Natural killer cell treated with Interleukin-12 subunit alpha and Interleukin-12 subunit beta and Interleukin-15 and Interleukin-18, amount 100 ng/mL, for 72 hours (primary cell): ENCODE data around the gene RXRA. TPM values are rescaled to one million over a fixed set of nuclear protein-coding genes. Genes with fewer than 3 reads are reported as not detected.

Source experiments
- ATAC-seq, 2 donors: fragments of 150-1000 bp; cut with Tn5 transposase in 1 of 2; sonication (Bioruptor Pico), chemical (Tn5 transposase) in 1 of 2; 2 replicates each; pipeline ENCODE4 v1.10.0; 2021
- DNase-seq: peaks from one replicate; pipeline ENCODE4 v3.0.0; 2022; ENCODE audit warnings: low spot score
- H3K27ac Mint-ChIP-seq, 2 donors: 1 replicate in 1 of 2; 2 replicates in 1 of 2; pipeline ENCODE4 v1.8.0; 2022; ENCODE audit warnings: mixed read lengths in 2 of 2, mild to moderate bottlenecking in 1 of 2, moderate library complexity in 1 of 2
- H3K27me3 Mint-ChIP-seq, 2 donors: 1 replicate in 1 of 2; 2 replicates in 1 of 2; pipeline ENCODE4 v1.8.0; 2022; ENCODE audit warnings: mixed read lengths in 2 of 2
- H3K36me3 Mint-ChIP-seq: one replicate; pipeline ENCODE4 v1.8.0; 2022; ENCODE audit warnings: mixed read lengths
- H3K4me1 Mint-ChIP-seq, 2 donors: 1 replicate in 1 of 2; 2 replicates in 1 of 2; pipeline ENCODE4 v1.8.0; 2022; ENCODE audit warnings: low read depth in 2 of 2, mixed read lengths in 2 of 2, mild to moderate bottlenecking in 1 of 2
- H3K4me3 Mint-ChIP-seq: one replicate; pipeline ENCODE4 v1.8.0; 2022; ENCODE audit warnings: mixed read lengths
- H3K9me3 Mint-ChIP-seq: 2 replicates; pipeline ENCODE4 v1.8.0; 2022; ENCODE audit warnings: mixed read lengths
- total RNA-seq, 2 donors: library from RNA; stranded (reverse); gene quantifications; one replicate each; pipeline ENCODE4 v1.2.3, GENCODE V29; 2022

RXRA gene
- total RNA-seq, 2 donors from 2014 or later, result 3.8 to 4.9 TPM

GRCh38 chr9:134367061-134367460 lies 40.8 kb downstream of the RXRA start:
- H3K36me3 Mint-ChIP-seq, result no peaks in the 10 kb centered on the region
- H3K4me3 Mint-ChIP-seq, result no peak overlapping the region
- DNase-seq (no peak), ATAC-seq (no peak)
- H3K9me3 Mint-ChIP-seq, result no peaks in the 10 kb centered on the region
- H3K4me1 Mint-ChIP-seq, result peaks cover 7 to 11% of the 10 kb centered on the region in 2 donors
- no peak overlapping the region for H3K27ac Mint-ChIP-seq
- no peaks in the 10 kb centered on the region for H3K27me3 Mint-ChIP-seq

- no peak for ATAC-seq
- no peak overlapping the region for H3K27ac Mint-ChIP-seq
- H3K36me3 Mint-ChIP-seq, result no peaks in the 10 kb centered on the region
Observed at GRCh38 chr9:134367791-134368490, 41.7 kb downstream of the RXRA start.

DNA sequence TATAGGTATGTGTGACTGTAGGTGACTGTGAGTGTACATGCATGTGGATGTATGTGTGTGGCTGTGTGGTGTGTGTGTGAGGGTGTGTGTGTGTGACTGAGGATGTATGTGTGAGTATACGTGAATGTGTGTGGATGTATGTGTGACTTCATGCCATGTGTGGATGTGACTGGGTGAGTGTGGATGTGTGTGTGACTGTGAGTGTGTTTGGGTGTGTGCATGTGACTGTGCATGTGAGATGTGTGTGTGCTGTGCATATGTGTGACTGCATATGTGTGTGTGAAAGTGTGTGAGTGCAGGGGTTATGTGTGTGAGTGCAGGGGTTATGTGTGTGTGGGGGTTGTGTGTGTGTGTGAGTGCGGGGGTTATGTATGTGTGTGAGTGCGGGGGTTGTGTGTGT lies 42.3 kb downstream of the RXRA start:
- Mint-ChIP-seq H3K27ac (no peak overlapping the region), H3K4me1 (peaks cover 7 to 14% of the 10 kb centered on the region in 2 donors), H3K4me3 (no peak overlapping the region), H3K27me3 (no peaks in the 10 kb centered on the region), H3K36me3 (no peaks in the 10 kb centered on the region), H3K9me3 (no peaks in the 10 kb centered on the region)
- no peak for DNase-seq
- ATAC-seq, result no peak

More at GRCh38 chr9:134367791-134368490, 41.7 kb downstream of the RXRA start:
- Mint-ChIP-seq H3K9me3 (no peaks in the 10 kb centered on the region), H3K27me3 (no peaks in the 10 kb centered on the region), H3K4me3 (no peak overlapping the region), H3K4me1 (peaks cover 7 to 14% of the 10 kb centered on the region in 2 donors)
- DNase-seq, result no peak

DNA sequence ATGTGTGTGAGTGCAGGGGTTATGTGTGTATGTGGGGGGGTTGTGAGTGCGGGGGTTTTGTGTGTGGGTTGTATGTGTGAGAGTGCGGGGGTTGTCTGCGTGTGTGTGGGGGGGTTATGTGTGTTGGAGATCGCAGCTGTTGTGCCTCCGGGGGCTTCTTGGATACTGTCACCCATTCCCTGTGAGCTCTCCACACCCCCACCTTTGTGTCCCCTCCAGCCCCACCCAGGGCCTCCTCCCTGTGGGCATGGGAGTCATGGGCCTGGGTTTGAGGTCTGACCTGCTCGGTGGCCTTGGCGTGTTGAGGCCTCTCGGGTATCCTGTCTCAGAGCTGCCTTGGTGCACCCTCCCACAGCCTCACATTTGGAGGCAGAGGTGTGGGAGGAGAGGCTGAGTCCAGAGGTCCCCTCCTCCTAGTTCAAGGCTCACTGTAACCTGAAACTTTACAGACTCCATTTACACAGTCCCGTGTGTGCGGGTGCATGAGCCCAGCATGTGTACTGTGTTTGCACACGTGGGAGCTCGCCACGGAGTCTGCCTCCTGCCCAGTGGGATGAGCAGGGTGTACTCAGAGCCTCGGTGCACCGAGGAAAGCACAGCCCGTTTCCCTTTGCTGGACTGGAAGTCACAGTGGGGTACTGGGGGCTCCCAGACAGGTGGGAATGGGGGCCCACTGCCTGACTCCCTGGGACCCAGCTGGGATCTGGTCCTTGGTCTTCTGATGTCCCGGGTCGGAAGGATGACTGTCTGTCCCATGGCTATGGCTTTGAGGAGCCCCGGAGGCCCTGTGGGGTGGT lies 43.4 kb downstream of the RXRA start:
- Mint-ChIP-seq H3K9me3 (no peaks in the 10 kb centered on the region), H3K27ac (no peak overlapping the region), H3K36me3 (no peaks in the 10 kb centered on the region), H3K4me1 (peaks cover 7 to 14% of the 10 kb centered on the region in 2 donors), H3K27me3 (no peaks in the 10 kb centered on the region), H3K4me3 (no peak overlapping the region)
- DNase-seq (no peak), ATAC-seq (no peak)

- no peaks in the 10 kb centered on the region for H3K9me3 Mint-ChIP-seq
- DNase-seq (no peak), ATAC-seq (no peak)
- H3K27me3 Mint-ChIP-seq, result no peaks in the 10 kb centered on the region
- no peaks in the 10 kb centered on the region for H3K36me3 Mint-ChIP-seq
- H3K4me1 Mint-ChIP-seq, result peaks cover 7 to 19% of the 10 kb centered on the region in 2 donors
- no peak overlapping the region for H3K4me3 Mint-ChIP-seq
- H3K27ac Mint-ChIP-seq, result no peak overlapping the region
Observed at GRCh38 chr9:134370213-134370492, 43.9 kb downstream of the RXRA start.

GRCh38 chr9:134370638-134371037 lies 44.4 kb downstream of the RXRA start:
- DNase-seq, result no peak
- H3K36me3 Mint-ChIP-seq, result no peaks in the 10 kb centered on the region

DNA sequence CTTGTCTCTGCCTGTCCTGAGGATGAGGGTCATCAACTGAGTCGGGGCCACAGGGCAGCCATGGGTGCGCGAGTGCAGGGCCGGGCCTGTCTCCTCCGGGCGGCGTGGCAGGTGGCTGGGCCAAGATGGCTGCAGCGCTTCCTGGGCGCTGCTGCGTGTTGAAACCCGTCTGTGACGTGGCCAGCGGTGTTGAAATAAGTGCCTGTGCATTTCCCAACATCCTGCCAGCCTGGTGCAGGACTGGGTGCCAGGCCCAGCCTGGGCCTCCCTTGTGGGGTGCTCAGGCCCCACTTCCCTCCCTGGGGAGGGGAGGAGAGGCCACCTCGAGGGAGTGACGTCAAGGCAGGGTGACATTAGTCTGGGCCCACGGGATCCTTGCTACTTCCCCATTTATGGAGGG lies 45.5 kb downstream of the RXRA start:
- Mint-ChIP-seq H3K27me3 (peaks cover 0 to 3% of the 10 kb centered on the region in 2 donors), H3K27ac (peak overlapping the region in 1 of 2 donors; percentile 54), H3K4me1 (peaks cover 13 to 21% of the 10 kb centered on the region in 2 donors), H3K9me3 (no peaks in the 10 kb centered on the region), H3K36me3 (no peaks in the 10 kb centered on the region), H3K4me3 (no peak overlapping the region)
- ATAC-seq (peak in 1 of 2 donors; percentile 3), DNase-seq (no peak)

More at GRCh38 chr9:134370638-134371037, 44.4 kb downstream of the RXRA start:
- H3K27ac Mint-ChIP-seq, result no peak overlapping the region
- no peak for ATAC-seq
- no peaks in the 10 kb centered on the region for H3K27me3 Mint-ChIP-seq
- peaks cover 7 to 16% of the 10 kb centered on the region in 2 donors for H3K4me1 Mint-ChIP-seq
- no peak overlapping the region for H3K4me3 Mint-ChIP-seq
- H3K9me3 Mint-ChIP-seq, result no peaks in the 10 kb centered on the region

DNA sequence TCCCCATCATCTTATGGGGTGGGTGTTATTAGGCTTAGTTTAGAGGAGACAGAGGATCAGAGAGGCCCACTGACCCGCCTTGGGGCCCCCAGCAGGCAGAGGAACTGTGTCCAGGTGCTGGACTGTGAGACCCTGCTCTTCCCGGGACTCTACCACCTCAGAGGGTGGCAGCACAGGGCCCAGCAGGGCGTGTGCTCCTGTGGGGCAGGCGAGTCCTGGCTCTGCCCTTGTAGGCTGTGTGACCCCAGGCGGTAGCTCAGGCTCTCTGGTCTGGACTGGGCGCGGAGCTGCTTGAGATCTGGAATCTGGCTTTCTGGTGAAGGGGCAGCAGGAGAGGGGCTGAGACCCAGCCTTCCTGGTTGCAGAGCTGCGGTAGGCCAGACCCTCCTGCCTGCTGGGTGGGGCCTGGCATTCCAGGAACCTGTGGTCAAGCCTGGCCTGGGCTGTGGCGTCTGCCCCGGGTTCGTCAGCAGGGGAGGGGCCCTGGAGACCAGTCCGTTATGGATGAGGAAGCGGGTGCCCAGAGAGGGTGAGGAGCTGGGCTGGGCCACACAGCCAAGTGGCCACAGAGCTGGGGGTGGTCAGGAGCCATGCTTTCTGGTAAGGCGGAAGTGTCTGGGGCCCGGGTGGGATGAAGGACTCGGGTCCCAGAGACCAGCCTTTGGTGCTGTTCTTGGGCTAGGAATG lies 46.5 kb downstream of the RXRA start:
- H3K36me3 Mint-ChIP-seq, result no peaks in the 10 kb centered on the region
- no peaks in the 10 kb centered on the region for H3K9me3 Mint-ChIP-seq
- peaks cover 0 to 3% of the 10 kb centered on the region in 2 donors for H3K27me3 Mint-ChIP-seq
- H3K4me1 Mint-ChIP-seq, result peaks cover 13 to 21% of the 10 kb centered on the region in 2 donors
- ATAC-seq, result no peak
- no peak overlapping the region for H3K4me3 Mint-ChIP-seq
- DNase-seq, result no peak
- peak overlapping the region in 1 of 2 donors; percentile 54 for H3K27ac Mint-ChIP-seq

DNA sequence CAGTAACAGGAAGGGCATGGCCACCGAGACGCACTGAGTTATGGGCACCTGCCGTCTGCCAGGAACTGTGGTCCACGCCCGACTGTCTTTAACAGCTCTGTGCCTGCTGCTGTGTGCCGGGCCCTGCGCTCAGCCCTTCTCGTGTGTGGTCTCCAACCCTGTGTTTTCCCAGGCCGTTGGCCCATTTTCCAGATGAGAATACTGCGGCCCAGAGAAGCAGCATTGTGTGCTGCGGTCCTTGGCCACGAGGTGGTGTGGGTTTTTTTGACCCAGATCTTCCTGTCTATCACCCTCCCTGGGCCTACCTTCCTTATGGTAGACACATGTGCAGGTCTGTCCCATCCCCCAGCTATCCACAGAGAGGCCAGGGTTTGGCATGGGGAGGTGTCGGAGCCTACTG lies 47.0 kb downstream of the RXRA start:
- Mint-ChIP-seq H3K27ac (no peak overlapping the region), H3K9me3 (no peaks in the 10 kb centered on the region), H3K4me1 (peaks cover 12 to 22% of the 10 kb centered on the region in 2 donors), H3K4me3 (no peak overlapping the region), H3K36me3 (no peaks in the 10 kb centered on the region), H3K27me3 (peaks cover 0 to 3% of the 10 kb centered on the region in 2 donors)
- no peak for DNase-seq
- ATAC-seq, result peak in 1 of 2 donors; percentile 59

GRCh38 chr9:134373953-134374300 lies 47.7 kb downstream of the RXRA start:
- H3K4me1 Mint-ChIP-seq, result peaks cover 6 to 17% of the 10 kb centered on the region in 2 donors
- H3K27me3 Mint-ChIP-seq, result peaks cover 0 to 3% of the 10 kb centered on the region in 2 donors
- H3K36me3 Mint-ChIP-seq, result no peaks in the 10 kb centered on the region
- no peak for DNase-seq
- H3K27ac Mint-ChIP-seq, result no peak overlapping the region
- no peak for ATAC-seq
- no peak overlapping the region for H3K4me3 Mint-ChIP-seq
- H3K9me3 Mint-ChIP-seq, result no peaks in the 10 kb centered on the region

DNA sequence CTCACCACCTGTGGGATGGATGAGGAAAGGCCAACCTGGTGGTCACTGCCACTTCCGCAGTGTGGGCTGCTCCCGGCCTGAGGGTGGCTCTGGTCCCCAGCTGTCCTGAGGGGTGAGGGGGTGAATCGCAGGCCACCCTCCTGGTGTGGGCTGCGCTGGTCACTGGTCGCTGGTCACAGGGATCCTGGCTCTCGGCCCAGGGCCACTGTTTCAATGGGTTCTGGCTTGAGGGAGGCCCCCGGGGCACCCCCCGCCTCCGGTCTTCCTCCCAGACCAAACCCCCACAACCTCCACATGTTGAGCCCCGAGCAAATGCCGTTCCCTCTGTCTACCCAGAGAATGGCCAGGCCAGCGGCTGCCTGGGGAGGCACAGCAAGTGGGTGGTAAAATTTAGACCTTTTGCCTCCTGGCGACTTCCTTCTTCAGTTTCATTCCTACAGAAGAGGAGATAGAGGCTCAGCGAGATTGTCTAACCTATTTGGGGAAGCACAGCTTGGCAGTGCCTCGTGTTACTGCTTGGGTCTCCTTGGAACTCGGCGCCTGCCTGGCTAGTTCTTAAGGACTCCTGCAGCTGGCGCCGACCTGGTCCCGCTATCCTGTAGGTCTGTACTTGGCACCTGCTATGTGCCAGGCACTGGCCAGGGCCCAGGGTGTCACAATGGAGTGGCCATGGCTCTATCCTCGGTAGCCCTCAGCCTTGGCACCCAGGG lies 48.2 kb downstream of the RXRA start:
- Mint-ChIP-seq H3K36me3 (no peaks in the 10 kb centered on the region), H3K4me3 (no peak overlapping the region), H3K27ac (peak overlapping the region in 1 of 2 donors; percentile 33), H3K27me3 (peaks cover 0 to 3% of the 10 kb centered on the region in 2 donors), H3K4me1 (peaks cover 6 to 17% of the 10 kb centered on the region in 2 donors), H3K9me3 (no peaks in the 10 kb centered on the region)
- DNase-seq (no peak), ATAC-seq (no peak)

DNA sequence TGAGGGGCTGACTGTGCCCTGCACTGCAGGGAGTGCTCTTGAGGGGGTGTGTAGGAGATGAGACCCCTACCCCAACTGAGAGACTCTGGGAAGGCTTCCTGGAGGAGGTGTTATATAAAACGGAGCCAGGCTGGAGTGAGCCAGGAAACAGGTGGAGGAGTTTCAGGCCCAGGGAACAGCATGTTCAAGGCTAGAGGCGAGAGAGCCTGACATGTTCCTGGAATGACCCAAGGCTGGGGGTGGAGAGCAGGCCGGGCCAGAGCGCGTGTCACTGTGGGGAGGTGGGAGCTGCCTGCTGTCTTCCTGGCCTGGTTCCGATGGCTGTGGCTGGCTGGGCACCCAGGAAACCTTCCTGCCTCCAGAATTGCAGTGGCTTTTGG lies 48.7 kb downstream of the RXRA start:
- H3K4me1 Mint-ChIP-seq, result peaks cover 6 to 17% of the 10 kb centered on the region in 2 donors
- ATAC-seq (no peak), DNase-seq (no peak)
- H3K36me3 Mint-ChIP-seq, result no peaks in the 10 kb centered on the region
- no peak overlapping the region for H3K4me3 Mint-ChIP-seq
- H3K27ac Mint-ChIP-seq, result peak overlapping the region in 1 of 2 donors; percentile 33
- H3K9me3 Mint-ChIP-seq, result no peaks in the 10 kb centered on the region
- peaks cover 0 to 3% of the 10 kb centered on the region in 2 donors for H3K27me3 Mint-ChIP-seq
